ENCODE results near the gene FBLN2.

The FBLN2 gene

DNA sequence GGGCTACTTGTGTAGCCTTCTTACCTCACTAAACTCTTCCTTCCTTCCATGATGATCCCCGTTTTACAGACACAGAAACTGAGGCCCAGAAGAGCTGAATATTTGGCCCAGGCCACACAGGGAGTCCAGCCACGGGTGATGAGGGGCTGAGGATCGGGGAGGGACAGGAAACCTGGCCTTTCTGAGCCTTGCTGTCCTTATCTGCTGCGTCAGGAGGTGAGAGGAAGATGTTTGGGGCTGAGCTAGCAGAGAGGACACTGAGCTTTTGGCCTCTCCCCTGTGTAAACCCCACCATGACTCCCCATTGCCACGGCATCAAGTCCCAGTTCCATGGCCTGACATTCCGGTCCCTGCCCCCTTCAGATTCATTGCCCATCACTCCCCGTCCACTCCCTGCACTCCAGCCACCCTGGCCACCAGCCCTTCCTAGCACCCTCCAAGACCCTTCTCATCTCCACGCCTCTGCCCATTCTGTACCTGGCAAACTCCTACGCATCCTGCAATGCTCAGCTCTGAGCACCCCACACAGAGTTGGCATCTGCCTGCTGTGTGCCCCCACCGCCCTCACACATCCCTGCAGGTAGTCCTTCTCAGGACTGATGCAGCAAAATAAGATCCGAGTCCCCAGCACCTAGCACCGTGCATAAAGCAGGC, 103.0 kb downstream of the FBLN2 start:
- no peak for DNase-seq

DNA sequence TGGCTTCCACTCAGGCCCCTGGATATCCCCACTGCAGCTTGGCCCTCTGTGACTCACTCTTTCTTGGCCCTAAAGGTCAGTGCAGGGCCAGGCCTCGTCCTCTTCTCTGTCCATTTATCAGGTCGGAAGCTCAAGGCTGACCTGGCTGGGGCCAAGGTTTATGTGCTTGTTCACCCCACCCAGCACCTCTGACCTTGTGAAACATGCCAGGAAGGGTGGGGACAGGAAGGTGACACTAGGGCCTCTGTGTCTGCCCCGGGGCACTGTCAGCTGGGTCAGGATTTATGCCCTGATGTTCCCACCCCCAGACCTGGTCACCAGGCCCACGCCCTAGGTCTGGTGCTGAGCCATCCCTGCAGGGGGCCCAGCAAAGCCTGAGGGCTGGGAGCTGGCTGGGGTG, 103.8 kb downstream of the FBLN2 start:
- DNase-seq: no peak

DNA sequence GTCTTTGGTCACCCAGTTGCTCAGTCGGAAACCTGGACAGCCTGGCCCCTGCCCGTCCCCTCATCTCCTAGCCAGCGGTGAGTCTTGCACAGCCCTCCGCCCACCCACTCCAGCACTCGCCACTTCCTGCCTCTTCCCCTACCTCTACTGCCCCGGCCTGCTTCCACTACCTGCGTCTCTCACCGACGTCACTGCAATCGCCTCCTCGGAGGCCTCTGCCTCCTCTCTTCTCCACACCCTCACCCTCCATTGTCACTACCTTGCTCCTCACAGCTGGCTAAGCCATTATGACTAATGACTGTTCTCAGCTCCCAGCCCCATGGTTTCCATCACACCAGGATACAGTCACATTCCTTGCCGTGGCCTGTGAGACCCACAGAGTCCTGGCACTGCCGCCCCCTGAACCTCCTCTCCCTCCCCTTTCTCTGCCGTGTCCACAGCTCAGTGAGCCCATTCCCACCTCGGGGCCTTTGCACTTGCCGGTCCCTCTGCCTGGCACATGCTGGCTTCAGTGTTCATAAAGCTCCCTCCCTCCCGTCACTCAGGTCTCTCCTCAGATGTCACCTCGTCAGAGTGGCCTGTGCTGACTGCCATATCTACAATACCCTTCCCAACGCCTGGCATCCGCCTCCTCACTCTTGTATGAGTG, 104.8 kb downstream of the FBLN2 start:
- no peak for DNase-seq

DNA sequence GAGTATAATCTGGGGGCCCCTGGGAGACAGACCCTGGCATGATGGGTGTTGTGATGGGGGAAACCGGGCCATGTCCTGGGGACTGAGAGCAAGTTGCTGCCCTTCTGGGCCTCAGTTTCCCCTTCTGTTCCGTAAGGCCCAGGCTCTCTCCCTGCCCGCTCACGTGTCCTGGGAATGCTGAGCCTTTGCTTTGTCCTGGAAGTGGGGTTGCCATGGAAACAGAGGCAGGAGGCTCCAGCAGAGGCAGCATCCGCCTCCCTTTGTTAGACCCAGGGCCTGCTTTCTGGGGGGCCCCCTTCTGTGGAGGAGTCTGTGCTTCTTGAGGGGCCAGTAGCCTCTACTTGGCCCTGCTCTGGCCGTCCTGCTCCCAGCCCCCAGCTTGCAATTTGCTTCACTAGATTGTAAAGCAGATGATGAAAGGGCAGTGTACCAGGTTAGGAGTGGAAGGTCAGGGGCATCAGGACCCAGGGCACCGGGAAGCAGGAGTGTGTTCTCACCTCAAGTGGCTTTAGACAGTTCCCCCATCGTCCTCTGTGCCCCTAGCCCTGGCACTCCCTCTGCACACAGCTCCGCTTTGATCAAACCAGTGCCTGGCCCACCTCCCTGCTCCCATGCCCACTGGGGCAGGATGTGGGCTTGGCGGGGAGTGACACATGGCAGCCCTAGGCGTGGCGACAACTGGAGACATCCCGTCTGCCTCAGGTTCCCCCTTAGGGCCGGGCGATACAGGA, 105.6 kb downstream of the FBLN2 start:
- no peak for DNase-seq

DNA sequence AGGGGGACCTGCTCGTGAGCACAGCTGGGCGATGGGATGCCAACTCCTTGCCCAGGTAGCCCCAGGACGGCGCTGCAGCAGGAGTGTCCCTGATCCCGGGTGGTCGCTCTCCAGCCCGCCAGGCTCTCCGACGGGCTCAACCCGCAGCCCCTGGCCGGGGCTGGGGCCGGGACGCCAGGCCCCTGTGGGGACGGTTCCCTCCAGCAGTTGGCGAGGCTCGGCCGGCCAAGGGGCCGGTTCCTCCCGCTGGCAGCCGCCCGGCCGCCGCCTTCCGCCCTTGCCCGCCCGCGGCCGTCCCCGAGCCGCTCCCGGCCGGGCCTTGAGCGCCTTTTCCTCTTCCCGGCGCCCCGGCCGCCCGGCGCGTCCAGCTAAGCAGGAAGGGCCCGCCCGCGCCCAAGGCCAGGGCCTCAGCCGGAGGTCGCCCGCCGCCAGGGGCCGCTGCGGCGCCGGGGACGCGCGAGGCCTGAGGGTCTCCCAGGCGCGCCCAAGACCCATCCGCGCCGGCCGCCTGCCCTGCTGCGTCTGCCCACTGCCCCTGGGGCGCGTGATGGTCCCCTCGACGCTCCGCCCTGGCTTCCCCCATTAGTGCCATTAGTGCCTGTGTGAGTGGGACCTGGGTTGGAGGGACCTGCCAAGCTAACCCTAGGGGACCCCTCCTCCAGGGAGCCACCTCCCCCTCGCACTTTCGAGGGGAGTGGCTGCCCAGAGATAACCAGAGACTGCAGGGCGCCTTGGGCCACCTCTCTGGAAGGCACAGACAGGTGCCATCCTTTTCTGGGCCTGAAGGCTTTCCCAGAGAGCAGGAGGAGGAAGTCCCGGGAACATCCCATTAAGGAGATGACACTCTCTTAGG, 106.4 kb downstream of the FBLN2 start:
- DNase-seq: no peak

DNA sequence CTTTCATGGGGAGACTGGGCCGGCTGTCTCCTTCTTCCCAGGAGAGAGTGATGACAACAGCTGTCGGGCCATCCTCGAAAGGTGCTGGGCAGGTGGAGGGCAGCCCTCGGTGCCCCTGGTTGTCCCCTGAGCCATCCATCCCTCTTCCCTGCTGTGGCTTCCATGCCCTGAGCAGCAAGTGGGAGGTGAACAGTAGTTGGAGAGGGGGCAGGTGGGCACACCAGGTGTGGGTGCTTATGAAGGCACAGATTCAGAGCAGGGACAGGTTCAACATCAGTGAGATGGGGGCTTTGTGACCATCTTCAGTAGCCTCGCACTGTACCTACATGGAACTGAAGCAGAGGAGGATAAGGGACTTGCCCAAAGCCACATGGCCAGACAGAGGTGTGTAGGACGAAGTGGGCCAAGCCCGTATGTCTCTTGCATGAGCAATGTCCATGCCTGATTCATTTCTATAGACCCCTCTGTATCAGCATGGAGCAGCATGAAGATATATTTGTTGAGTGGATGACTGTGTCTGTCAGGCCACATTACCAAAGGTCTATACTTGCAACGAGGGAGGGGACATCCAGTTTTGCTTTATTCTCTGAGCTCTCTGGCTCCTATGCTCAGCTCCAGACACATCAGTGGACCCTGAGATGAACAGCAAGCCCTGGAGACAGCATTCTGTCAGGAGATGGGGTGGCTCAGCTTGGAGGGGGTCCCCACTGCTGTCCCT, 107.8 kb downstream of the FBLN2 start:
- DNase-seq: no peak

DNA sequence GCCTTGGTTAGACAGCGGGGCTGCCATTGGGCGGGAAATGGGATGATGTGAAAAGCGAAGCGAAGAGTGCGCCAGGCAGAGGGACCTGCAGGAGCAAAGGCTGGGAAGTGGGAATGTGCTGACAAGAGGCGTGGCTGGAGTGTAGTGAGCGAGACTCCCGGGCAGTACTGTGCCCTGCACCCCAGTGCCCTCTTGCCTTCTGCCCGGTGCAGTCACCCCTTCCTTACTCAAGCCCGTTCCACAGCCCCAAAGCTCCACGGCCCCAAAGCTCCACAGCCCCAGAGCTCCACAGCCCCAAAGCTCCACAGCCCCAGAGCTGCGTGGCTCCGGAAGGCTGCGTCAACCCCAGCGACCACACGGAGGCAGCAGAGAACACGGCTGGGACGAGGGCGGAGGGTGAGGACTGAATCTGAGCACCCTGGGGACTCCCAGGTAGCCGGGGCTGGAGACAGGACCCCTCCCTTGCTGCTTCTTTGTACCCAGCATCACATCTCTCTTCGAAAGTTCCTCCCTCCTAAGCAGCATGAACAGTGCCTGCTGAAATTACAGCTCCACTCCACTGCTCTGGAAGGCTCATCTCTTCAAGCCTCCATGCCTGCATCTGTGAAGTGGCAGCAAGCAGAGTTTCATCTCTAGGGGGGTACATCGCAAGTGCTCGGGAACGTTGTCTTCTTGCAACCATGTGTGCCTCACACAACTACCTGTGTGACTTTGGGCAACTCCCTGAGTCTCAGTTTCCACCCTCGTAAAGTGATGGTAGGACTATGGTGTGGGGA, 108.9 kb downstream of the FBLN2 start:
- no peak for DNase-seq

DNA sequence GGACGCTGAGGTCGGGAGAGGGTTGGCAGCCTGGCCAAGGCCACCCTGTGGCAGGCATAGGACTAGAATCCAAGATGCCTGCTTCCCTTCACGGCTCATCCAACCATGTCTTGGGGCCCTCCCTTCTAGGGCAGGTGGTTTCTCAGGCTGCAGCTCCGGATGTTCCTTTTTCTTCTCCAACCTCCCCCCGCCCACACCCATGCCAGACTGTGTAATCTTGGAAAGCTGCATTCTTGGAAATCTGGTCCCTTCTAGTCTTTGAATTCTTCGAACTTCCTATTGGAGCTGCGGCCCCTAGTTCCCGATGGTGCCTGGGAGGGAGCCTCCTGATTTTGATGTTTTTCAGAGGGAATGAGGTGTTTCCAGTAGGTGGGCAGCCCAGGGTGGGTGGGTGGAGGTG, 109.8 kb downstream of the FBLN2 start:
- DNase-seq: no peak

DNA sequence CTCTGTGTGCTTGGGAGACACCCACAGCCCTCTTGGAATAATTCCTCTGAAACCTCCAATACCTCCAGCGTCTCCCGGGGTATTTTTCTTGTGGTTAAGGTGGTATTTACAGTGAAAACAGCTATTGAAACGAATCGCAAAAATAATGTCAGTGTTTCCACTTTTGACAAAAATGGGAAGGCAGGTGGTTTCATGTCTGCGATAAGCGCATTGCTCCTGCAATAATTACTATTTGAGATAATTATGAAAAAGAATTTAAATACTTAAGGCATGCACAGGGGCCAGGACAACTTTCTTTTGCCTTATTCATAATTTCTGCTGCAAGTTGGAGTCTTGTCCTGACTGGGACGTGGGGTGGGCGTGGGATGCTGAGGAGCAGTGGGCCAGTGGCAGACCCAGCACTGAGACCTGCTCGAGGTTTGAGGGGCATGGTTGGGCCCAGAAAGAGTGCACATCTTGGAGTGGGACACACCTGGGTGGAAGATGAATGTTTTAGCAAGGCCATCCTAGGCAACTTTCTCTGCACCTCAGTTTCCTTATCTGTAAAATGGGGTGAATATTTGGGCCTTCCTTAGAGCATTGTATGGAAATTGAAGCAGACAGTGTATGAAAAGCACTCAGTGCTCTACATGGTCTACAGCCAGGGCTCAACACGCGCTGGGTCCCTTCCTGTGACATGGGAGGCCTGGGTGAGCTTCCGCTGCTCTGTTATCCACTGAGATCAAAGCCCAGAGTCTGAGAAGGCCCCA, 110.5 kb downstream of the FBLN2 start:
- DNase-seq: no peak

DNA sequence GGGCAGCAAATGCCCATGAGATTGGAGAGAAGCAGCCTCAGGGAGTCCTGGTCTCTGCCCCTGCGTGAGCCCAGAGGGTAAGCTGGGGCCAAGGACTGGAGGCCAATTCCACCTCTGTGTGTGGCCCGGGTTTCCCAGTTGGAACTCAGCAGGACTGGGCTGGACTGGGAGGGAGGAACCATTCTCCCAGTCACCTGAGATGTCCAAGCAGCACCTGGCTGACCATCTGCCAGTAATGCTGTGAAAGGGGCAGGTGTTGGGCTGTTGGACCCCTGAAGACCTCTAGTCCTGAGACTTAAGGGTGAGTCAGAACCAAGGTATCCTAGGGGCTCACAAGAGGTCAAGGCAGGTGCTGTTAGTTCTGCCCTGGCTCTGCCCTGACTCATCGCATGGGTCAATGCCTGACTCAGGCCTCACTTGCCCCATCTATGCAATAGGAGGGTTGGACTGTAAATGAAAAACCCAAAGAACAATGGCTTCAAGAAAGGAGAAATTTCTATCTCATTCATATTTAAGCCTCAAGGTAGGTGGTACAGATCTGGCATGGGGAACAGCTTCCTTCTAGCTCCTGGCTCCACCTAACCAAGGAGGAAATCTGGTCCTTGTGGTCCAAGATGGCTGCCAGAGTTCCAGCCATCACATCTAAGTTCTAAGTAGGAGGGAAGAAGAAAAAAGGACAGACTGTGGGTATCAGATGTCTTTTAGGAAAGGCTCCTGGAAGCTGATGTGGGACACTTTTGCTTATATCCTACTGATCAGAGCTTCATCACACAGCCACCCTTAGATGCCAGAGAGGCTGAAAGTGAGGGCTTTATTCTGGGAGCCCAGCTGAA, 111.3 kb downstream of the FBLN2 start:
- no peak for DNase-seq

DNA sequence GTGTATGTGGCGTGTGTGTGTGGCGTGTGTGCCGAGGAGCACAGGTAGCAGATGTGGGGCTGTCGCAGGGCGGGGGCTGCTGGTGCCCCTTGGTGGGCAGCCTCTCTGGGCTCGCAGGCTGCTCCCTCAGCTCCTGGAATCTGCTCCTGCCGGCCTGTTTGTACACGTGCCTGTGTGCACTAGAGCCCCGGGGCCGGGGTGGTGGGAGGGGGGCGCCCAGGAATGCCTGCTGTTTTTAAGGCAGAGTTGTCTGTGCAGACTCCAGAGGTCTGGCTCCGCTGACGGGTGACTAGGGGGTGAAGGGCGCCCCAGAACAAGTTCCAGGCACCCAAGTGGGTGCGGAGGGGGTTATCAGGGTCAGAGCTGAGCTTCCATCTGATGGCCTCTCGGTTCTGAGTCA, 112.2 kb downstream of the FBLN2 start:
- DNase-seq: no peak

DNA sequence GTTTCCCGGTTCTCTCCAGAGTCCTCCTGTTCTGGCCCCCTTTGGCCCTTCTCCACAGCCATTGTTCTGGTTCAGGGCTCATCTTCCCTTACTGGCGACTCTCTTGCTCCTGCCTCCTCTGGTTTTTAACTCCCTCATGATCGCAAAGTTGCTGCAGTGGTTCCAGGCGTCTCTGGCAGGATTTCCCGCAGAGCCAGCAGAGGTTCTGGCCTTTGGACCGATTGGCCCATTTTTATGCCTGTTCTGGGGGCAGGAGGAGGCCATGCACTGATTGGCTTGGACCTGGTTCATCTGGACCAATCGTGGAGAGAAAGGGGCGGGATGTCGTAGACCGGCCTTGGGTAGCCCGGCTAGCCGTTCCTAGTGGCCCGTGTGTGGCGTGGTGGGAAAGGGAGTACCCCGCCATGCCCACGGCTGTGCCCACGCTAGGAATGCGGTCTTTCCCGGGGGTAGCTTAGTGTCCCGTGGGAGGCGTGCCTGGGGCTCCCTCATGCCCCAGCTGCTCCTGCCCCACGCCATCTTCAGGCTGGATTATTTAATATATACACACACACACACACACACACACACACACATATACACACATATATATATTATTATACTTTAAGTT, 113.4 kb downstream of the FBLN2 start:
- no peak for DNase-seq

DNA sequence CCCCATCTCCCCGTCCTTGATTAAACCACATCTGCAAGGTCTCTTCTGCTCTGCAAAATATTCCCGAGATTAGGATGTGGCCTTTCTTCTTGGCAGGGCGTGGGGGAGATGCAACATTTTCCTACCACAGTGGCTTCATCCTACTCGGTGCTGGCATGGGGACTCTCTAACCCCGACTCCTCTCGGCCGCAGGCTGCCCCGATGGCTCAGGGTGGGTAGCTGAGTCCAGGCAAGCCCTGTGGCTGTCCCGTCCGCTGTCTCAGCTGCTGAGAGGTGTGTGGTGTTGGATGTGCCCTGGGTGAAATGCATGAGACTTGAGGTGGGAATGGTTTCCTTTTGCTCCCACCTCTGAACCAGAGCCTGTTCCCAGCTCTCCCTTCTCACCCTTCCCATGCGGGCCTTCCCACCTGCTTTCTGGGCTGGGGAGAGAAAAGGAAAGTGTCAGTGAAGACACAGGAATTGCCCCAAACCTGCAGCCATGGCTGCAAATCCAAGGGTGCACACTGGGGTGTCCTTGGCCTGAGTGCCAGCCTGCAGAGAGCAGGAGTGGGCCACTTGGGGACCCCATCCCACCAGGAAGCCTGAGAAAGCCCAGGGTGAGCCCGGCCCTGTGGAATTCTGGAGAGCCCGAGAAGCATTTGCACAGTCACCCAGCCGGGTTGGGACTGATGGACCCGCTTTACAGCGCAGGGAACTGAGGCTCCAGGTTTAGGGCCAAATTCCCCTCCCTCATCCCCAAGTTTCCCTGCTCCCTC, 115.0 kb downstream of the FBLN2 start:
- no peak for DNase-seq

DNA sequence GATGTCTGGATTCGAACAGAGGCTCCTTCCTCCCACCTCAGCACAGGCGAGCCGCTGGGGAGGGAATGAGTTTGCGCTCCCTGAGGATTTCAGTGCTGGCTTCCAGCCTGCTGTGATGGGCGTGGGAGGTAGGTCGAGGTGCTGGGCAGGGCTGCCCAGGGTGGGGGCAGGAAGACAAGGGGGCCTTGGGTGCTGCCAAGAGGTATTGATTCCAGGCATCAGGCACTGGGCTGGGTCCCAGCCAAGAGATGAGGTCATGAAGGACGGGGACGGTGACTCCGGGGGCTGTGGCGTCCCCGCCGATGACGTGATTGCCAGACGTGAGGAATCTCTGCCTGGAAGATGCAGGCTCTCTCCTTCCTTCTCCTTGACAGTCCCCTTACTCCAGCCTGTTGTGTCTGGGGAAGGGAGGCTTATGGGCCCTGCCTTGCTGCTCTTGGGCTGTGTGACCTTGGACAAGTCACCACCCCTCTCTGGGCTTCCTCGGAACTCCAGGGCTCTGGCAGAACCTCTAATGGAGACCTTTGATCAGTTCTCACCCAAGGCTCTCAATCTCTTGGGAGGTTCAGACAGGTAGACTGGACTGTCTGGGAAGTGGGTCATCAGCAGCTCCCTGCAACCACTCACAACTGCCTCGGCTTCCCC, 116.8 kb downstream of the FBLN2 start:
- no peak for DNase-seq

DNA sequence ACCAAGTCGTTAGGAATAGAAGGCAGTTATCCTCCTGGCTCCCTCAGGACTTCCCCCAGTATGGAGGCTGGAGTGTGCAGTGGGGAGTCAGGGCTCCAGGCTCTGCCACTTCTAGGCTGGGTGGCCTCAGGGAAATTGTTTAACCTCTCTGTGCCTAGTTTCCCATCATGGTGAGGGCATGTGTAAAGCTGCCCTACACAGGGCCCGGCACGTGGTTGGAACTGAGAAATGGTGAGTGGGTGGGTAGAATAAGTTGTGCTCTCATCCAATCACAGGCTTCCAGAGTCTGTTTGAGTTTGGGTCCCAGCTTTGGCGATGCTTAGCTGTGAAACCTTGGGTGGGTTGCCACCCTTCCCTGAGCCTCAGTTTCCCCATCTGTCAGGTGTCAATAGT, 117.3 kb downstream of the FBLN2 start:
- no peak for DNase-seq

DNA sequence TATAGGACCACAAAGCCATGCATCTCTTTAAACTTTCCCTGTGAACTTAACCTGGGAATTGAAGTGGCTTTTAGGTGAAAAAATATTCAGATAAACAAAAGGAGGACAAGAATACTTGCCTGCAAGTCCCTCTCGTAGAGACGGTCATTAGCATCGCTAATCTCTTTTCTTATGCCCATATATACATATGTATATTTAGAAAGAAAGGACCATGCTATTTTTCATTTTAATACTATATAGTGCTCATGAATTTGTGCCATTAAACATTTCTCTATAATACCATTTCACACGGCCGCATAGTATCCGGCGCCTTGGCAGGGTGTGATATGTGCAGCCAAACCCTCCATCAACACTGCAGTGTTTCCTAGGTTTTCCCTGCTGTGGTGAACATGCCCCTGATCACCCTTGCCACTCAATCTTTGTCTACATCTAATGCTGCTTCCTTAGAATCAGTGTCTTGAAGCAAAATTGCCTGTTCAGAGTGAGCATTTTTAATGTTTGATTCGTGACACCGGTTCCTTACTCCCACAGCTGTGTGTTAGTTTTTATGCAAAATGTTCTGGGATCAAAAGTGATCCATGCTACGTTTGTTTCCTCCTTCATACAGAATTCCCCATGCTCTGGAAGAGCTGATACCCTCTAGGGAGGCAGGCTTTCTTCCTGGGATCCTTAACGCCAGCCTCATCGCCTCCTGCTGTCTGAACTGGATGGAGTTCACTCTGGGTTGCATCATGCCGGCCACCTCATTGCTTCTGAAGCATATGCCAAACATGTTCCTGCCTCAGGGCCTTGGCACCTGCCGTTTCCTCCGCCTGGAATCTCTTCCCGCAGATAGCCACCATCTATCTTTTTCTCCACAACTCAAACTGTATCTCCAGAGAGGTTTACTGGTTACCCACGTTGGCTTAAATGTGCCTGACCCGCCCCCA, 118.1 kb downstream of the FBLN2 start:
- no peak for DNase-seq

DNA sequence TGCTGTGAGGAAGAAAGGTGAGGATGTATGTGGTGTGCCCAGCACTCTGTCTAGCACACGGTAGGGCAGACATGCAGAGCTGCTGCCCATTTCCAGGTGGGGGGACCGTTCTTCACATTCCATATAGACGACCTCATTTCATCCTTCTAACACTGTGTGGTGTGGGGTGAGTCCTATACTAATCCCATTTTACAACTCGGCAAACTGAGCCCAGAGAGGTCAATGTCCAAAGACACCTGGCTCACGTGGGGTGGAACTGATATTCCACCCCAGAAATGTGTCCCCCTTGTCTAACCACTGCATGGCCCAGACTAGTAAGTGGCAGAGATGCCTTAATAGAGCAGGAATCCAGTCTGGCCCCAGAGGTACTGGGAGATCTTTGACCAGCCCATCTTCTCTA, 119.2 kb downstream of the FBLN2 start:
- DNase-seq: no peak
